Stimulated activated CD4-positive, alpha-beta T cell treated with anti-CD3 and anti-CD28 coated beads, Interleukin-15, amount 100 ng/mL, for 1 hour (primary cell): ENCODE results near the gene SWAP70.
A peak's percentile ranks its signal among the peaks of the same experiment; 100 is the strongest.

Experiments
- DNase-seq, 2 donors: peaks; one replicate each; pipeline ENCODE4 v3.0.0-alpha.2; 2020; ENCODE audit warnings: low read depth in 1 of 2, low spot score in 1 of 2

Gene SWAP70

DNA sequence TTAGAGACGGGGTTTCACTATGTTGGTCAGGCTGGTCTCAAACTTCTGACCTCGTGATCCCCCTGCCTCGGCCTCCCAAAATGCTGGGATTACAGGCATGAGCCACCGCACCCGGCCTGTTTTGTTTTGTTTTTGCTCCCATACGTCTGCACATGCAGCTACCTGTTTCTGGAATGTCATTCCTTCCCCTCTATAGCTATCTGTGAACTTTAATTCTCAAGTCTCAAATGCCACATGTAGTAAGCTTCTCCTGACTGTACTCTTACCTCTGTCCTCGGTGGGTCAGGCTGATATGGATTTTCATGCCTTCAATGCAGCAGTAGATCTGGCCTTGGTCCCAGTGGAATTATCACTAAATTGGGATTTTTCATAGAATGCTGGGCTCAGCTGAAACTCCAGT is 12.4 kb upstream of the SWAP70 start:
- DNase-seq, result no peak

DNA sequence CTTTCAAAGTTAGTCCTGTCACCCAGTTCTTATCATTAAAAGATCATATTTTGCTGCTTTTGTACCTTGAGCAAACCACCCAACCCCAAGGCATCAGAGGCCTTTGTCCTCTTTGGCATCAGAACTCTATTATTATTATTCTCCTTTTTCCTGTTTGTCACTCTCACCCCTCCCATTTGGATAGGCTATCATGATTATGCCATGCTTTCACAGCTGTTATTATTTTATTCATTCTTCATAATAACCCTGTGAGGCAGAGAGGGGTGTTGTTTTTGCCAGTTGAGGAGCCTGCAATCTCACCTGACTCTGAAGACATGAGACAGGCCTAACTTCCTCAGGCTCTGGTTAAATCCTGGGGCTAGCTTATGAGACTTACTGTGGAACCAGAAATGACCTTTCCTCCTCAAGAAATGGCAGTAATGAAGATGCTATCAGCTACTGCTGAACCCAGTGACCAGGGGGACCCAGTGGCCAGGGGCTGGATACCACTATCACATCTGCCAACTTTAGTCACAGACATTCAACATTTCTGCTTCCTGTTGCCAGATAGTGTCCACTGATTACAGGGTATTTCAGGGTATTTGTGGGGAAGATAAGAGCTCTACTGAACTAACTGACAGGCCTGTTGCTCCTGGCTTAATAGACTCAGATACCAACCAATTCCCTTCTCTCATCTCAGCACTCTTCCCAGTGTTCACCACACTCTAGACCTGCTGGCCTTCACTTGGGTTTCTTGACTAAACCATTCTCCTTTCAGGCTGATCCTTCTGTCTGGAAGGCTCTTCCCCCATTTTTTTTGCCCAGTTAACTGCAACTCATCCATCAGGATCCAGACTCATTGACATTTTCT is 11.8 kb upstream of the SWAP70 start:
- DNase-seq, result no peak

DNA sequence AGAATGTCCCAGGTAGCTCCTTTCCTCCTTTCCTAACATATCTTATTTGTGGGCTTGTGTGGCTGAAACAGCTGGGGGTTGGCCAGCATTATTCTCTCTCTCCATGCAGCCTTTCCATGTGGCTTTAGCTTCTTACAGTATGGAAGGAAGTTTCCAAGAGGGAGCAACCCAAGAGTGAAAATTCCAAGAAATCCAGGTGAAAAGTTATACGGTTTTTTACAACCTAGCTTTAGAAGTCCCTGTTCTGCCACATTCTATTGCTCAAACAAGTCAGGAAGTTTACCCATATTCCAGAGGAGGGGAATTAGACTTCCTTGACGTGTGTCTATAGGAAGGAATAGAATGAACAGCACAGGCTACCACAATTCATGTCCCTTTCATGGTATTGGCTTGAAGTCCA is 10.0 kb upstream of the SWAP70 start:
- no peak for DNase-seq

DNA sequence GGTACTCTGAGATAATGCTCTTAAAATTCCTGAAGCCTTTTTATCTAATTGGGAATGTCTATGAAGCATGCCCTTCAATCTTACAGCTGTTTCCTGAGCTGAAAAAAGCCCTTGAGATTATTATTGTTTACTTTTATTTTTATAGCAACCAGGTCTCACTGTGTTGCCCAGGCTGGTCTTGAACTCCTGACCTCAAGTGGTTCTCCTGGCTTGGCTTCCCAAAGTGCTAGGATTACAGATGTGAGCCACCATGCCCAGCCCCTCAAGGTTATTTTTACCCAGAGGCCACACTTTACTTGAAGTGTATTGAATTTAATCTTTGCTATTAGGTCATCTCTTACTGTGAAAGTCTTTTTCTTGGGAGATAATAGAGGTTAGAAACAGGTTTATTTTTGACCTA is 7.0 kb upstream of the SWAP70 start:
- DNase-seq, result no peak

DNA sequence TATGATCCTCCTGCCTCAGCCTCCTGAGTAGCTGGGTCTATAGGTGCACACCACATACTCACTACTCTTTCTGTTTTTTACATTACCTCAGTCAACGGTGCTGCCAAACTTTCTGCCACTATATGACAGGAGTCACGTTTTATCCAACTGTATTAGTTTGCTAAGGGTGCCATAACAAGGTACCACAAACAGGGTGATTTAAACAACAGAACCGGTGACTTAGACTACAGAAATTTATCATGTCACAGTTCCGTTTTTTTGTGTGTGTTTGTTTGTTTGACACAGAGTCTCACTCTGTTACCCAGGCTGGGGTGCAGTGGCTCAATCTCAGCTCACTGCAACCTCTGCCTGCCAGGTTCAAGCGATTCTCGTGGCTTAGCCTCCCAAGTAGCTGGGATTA is 6.3 kb upstream of the SWAP70 start:
- DNase-seq, result no peak

DNA sequence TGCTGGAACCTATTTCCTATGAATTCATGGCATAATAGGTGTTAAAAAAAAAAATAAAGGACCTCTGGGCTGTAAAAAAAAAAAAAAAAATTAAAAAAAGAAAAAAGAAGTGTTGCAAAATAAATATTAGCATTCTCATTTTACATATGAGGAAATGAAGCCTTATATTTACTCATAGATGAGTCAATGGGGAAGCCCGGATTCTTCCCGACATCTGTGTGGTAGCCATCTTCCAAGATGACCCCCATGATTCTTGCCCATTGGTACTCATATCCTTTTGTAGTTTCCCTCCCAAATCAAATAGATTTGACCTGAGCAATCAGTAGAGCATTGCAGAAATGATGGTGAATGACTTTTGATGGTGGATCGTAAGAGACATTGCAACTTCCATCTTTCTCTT is 3.0 kb upstream of the SWAP70 start:
- no peak for DNase-seq

DNA sequence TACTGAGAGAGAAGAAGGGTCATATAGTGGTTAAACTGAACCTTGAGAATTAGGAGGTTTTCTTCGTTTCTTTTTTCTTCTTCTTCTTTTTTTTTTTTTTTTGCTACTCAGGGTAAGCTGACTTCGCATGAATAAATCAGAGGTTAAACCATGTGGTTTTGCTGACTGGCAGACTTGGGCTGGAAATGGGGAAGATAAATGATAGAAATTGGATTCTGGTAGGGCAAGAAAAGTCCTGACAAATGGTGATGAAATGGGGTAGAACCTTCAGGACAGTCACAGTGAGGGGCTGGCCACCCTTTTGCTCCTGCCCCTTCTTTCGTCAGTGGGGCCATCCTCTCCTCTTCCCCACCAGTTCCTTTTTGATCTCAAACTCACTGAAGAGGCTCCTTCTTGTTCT is 1.6 kb upstream of the SWAP70 start:
- DNase-seq, result no peak

DNA sequence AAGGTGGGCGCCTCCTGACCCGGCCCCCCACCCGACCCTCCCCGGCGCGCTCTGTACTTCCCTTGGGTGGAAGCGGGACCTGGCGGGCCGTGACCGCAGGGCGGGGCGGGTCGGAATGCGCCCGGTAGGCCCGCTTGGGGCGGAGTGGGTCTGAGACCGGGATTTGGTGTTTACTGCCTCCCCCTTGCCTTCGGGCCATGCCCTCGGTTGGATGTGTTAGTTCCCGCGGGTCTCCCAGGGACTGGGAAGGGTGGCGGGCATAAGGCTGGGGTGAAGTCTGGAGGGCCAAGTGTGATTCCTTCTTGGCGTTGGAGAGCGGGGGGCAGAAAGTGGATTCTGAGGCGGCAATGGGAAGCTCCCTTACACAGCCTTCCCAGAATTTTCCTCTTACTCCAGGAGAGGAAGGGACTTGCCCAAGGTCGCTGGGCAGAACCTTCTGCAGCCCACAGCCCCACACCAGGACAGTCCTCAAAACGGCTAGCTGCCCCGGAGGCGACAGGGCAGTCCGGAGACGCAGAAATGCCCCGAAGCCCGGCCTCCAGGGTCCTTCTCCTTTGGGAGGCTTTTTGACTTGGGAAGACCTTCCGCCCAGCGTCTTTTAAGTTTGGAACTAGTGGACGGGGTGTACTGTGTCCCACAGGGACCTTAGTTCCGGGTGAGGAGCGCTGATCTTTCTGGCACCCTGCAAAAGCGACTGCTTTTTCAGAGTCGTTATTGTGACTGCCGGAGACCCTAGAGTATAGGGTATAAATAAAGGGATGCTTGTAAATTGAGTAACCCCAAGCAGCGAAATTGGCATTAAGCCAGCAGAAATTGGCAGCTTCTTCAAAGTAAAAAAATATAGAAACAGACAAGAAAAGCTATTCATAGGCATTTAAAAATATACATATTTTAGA is 647 bp downstream of the SWAP70 start:
- peak; percentile 3 to 4 for DNase-seq

DNA sequence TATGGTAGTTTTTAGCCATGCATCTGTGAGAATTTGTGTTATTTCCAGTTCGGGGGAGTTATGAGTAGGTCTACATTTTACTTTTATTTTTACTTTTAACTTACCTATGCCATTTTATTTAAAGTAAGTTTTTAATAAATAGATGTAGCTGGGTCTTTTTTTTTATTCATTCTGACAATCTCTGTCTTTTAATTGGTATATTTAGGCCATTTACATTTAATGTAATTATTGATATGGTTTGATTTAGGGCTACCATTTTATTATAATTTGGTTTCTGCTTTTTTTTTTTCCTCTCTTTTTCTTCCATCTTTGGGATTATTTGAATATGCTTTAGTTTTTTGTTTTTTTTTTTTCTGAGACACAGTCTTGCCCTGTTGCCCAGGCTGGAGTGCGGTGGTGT is 1.9 kb downstream of the SWAP70 start:
- no peak for DNase-seq

DNA sequence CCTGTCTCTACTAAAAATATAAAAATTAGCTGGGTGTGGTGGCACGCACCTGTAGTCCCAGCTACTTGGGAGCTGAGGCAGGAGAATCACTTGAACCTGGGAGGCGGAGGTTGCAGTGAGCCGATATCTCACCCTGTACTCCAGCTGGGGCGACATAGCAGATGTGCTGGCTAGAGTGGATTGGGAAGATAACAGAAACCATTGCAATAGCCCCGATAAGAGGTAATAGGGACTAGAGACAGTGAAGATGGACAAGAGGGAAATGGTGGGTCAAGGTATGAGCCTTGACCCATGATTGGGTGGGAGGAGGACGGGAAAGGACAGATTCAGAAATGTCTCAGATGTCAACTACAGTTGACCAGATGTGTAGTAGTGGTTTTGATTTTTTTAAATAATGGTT is 6.1 kb downstream of the SWAP70 start:
- no peak for DNase-seq

DNA sequence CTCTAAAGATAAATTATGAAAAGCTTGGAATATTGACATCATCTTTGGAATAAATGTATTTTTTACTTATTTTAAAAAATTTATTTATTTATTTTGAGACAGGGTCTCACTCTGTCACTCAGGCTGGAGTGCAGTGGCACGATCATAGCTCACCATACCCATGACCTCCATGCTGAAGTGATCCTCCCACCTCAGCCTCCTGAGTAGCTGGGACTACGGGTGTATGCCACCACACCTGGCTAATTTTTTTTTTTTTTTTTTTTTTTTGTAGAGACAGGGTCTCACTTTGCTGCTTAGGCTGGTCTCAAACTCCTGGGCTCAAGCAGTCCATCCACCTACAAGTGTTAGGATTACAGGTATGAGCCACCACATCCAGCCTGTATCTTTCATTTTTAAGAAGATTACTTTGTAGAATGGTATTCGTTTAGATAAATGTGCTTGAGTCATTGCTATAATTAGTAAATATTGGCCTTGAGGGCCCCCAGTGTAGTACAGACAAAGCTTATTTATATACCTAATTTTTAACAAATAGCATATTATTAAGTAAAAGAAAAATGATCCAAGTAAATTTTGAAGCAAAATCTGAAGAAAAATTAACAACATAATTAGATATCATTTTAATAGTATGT is 8.5 kb downstream of the SWAP70 start:
- no peak for DNase-seq

DNA sequence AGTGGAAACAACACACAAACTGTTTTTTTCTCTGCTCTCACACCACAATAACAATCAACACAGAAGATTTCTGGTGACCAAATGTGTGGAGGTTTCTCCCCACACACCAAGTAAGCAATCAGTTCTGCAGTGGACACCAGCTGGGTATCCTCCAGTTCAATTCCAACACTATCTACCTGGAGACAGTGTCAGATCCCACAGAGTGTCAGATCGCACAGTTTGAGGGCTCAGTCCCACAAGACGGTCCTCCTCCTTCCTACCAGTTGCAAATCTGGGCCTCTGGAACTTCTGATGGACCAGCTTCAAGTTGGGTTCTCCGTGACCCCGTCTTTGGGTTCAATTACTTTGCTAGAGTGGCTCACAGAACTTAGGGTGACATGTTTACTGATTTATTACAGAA is 9.0 kb downstream of the SWAP70 start:
- no peak for DNase-seq

DNA sequence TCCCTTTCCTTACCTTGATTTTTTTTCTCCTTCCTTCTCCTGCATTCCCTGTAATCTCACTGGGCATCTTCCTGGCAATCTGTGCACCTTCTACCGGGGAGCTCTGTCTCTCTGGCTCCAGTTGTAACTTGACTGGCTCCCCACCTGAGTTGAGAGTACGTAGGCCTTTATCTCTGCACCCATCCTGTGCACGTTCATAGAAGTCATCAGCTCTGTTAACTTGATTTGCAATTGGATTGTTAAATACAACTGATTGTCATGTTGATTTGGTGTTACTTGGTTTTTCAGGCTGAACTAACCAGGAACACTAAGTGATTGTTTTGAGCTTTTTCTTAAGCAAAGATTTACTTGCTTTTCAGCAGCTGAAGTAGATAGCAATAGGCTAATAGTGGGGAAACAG is 11.8 kb downstream of the SWAP70 start:
- no peak for DNase-seq

DNA sequence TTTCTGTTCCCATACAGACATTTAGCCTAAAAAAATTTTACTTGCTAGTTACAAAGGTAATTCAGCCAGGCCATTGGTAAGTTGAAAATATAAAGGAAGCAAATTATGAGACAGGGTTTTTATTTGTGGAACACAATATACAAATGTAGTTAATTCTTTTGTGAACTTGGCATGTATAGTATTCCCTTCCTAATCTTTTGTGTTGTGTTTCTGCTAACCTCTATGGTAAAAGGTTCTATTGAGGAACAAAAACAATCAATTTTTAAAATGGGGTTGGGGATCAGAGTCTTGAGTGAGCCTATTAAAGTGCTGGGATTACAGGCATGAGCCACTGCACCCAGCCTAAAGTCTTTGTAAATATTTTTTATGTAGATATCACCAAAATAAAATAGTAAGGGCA is 14.1 kb downstream of the SWAP70 start:
- no peak for DNase-seq

DNA sequence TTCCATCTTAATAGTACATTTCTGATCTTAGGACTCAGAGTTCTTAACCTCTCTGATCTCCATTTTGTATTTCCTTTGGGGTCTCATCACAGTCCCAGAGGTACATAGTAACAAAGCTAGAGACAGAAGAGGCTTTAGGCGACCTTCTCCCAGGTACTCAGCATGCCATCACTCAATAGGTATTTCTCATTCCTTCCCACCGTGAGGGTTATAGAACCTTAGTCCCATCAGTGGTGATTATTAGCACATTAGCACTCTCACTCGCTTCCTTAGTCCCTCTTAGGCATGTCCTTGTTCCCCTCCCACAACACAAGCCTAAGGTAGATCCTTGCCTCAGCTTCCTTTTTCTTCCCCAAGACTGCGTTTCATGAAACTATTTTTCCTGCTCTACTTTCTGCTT is 14.7 kb downstream of the SWAP70 start:
- DNase-seq, result no peak

DNA sequence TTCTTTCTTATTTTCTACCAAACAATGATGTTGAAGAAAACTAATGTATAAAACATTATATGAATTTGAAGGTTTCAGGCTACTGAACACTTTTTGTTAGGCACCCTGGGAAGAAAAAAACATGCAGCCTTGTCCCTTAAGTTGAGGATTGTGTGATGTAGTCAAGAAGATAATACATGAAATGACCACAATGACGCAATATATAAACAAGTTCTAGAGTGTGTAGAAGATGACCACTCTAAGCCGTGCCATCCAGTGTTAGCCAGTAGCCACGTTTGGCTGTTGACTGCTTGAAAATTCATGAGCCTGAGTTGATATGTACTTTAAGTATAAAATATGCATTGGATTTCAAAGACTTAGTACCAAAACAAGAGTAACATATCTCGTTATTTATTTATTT is 16.2 kb downstream of the SWAP70 start:
- DNase-seq, result no peak

DNA sequence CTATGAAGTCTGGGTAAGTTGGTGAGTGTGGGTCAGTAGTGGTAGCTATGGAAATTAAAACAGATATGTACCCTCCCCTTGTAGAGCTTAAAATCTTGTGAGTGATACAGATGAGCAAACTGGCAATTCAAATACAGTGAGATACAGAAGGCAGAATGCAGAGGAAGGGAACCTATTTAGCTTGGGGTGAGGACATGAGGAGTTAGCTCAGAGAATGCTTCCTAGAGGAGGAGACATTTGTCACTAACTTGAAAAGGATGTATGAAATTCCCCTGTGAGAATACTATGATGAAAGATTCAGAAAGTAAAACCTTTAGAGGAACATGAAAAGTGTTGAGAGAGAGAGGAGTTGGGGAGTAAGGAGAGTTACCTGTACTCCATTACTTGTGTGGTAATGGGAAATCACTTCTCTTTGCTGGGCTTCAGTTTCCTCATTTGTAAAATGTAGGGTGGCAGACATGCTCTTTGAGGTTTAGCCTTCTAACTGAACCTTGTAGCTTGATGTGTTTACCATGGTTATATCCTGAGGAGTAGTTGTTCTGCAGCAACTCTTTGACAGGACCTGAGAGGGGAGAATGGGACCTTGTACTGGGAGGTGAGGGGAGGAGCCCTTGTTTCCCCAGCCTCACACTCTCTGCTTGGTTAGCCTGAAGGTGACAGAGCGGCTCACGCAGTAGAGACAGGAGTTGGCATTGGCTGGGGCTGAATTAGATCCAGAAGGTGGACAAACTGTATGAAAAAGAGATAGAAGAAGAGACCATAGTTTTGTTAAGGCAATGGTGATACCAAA is 17.9 kb downstream of the SWAP70 start:
- no peak for DNase-seq

DNA sequence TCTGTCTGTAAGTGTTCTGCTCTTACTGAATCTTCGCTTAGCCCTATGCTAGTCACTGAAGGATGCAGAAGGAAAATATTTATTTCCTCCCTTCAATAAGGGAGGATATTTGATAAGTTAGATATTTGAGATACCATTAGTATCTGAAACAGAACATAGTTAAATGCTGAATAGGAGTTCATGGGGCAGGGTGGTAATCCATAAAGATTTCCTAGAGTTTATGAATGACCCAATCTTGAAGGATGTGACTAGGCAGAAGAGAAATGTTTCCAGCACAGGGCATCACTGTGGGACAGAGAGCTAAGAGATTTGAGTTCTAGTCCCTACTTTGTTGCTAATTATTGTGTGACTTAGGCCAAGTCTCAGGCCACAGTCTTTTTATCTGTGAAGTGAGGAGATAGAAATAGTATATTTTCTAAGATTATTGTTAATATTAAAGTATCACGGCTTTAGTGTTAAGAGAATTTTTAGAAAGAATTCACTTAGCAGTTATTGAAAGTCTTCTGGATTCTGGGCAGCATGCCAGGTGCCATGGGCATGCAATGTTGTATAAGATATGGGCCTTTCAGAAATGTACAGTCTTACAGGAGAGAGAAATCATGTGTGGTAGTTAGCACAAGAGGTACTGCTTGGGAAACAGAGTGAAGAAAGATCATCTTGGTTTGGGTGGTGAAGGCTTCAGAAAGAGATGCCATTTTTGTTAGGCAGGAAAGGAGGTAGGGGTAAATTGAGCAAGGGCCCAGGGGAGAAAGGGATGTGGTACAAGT is 24.0 kb downstream of the SWAP70 start:
- no peak for DNase-seq

DNA sequence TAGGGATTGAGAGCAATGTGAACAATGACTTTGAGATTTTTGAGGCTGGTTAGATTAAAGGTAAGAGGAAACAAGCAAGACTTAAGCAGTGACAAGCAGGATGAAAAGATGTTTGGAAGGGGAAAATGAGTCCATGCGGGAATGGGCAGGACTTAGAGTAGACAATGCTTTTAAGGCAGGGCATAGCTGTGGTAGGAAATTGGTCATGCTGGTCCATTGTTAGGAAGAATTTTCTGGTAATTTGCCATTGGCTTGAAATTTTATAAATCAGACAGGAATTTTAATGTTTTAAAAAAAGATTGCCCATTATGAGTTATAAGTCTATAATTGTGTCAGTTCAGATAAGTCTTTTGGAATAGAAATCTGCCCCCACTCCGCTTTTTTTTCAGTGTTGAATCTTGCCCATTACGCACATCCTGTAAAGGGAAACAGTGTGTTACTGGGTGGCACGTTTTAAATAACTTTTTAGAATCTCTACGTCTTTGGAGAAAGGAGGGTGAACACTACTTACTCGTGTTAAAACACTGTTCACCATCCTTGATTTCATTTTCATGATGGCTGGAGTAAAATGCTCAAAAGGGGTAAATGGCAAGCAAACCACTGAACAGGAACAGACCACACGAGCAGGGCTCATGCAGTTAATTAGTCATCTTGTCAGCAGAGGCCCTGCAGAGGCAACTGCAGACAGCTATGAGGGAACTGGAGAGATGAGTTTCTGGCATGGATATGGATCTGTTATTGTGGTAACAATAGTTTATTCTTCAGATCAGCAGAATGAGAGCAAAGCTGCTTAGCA is 25.0 kb downstream of the SWAP70 start:
- no peak for DNase-seq

DNA sequence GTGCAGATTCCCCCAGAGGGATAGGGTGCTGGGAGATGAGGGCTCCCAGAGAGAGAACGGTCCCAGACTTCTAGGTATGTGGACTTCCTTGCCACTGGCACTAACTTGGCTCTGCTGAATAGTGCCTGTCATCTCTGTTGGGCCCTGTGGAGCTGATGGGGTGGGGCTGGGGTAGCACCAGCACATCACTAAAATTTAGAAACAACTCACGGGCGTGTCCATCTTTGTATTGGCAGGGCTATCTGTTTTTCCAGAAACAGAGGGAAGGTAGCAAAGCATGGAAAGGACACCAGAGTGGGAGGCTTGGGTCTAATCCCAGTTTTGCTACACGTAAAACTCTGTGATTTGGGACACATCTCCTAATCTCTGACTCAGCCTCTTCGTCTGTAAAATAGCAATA is 25.8 kb downstream of the SWAP70 start:
- DNase-seq, result no peak
